ENCODE measurements around the gene MS4A6A. TPM values are rescaled to one million over a fixed set of nuclear protein-coding genes. Genes with fewer than 3 reads are reported as not detected.
"Not testable (repeated sequence)": the region's sequence is repeated elsewhere in the genome, so short reads cannot be mapped to it uniquely, and the experiment has no call there.

Gene MS4A6A, protein sequence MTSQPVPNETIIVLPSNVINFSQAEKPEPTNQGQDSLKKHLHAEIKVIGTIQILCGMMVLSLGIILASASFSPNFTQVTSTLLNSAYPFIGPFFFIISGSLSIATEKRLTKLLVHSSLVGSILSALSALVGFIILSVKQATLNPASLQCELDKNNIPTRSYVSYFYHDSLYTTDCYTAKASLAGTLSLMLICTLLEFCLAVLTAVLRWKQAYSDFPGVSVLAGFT
- not detected for total RNA-seq

DNA sequence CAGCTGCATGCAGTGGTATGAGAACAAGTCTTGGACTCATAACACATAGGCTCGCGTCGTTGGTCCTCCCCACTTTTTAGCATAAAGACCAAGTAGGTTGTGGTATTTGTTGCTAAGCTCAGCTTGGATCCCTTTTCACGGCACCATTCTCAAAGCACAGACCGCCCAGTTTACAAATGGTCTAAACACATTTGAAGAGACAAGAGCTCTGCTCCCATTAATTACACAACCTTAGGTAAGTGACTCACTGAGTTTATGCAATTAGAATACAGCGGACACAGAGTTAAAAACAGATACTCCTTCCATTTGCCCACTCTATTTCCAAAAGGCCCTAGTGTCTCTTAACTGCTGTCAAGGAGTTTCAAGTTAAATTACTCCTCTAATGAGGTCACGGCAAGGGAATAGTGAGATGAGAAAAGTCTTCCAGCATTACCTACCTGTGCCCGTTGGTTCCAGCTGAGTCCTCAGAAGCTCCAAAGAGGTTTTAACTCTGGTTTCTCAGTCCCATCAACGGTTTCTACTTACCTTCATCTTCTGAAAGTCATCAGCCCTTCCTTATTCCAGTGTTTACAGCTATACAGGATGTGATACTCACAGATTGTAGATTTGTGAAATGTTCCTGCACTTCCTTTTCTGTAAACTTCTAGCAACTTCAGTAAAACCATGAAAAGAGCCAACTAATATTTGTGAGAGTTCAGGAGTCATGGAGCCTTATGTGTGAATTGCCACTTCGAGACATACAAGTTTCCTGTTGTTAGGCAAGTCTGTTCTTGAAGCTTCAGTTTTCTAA lies at the start of gene MS4A6A:
Gene MS4A6A, minus strand, starts transcription at position 543 of the 790 bp plus-strand sequence. CDS start 1,356 bp downstream, outside the sequence.
- Mint-ChIP-seq H3K4me1 (peaks cover 6% of the 10 kb centered on the region), H3K36me3 (ENCODE audit: low read depth) (no peaks in the 10 kb centered on the region), H3K27ac (no peak within 1 kb of the TSS), H3K27me3 (peaks cover 9% of the 10 kb centered on the region), H3K9me3 (no peaks in the 10 kb centered on the region), H3K4me3 (no peak within 1 kb of the TSS)
- POLR2A ChIA-PET, result no interaction called here
- CTCF ChIA-PET, result no interaction called here
- DNase-seq, result no peak

DNA sequence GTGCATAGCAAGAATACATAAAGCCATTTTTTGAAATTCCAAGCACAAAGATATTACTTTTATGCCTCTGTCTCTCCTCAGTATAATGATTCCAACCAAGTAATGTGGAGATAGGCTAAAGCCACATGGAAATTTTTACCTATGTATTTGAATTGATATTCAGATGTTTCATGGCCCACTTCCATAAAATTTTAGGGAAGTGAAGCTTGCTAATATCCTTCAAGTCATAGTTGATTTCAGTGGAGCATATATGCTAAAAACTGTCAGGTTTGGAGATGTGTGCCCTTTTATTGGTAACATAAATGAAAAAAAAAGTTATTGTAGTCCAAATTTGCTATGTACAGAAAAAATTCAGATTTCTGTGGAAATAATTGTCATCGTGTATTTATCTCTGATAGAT lies 47.8 kb upstream of the MS4A6A start:
- Mint-ChIP-seq H3K36me3 (ENCODE audit: low read depth) (no peaks in the 10 kb centered on the region), H3K4me1 (no peaks in the 10 kb centered on the region), H3K9me3 (no peaks in the 10 kb centered on the region), H3K27ac (no peak overlapping the region), H3K27me3 (peaks cover 11% of the 10 kb centered on the region), H3K4me3 (no peak overlapping the region)
- ChIA-PET CTCF (no interaction called here), POLR2A (no interaction called here)
- no peak for DNase-seq

DNA sequence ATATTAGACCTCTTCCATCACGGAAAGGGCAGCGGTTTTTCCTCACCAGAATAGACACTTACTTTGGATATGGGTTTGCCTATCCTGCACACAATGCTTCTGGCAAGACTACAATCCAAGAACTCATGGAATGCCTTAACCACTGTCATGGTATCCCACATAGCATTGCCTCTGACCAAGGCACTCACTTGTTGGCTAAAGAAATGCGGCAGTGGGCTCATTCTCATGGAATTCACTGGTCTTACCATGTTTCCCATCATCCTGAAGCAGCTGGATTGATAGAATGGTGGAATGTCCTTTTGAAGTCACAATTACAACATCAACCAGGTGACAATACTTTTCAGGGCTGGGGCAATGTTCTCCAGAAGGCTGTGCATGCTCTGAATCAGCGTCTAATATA lies 39.3 kb upstream of the MS4A6A start:
- POLR2A ChIA-PET, result no interaction called here
- H3K4me1 Mint-ChIP-seq, result no peaks in the 10 kb centered on the region
- DNase-seq, result no peak
- H3K27me3 Mint-ChIP-seq, result no peaks in the 10 kb centered on the region
- H3K4me3 Mint-ChIP-seq, result no peak overlapping the region
- no peaks in the 10 kb centered on the region for H3K9me3 Mint-ChIP-seq
- CTCF ChIA-PET, result no interaction called here
- no peak overlapping the region for H3K27ac Mint-ChIP-seq
- no peaks in the 10 kb centered on the region for H3K36me3 Mint-ChIP-seq (ENCODE audit: low read depth)

DNA sequence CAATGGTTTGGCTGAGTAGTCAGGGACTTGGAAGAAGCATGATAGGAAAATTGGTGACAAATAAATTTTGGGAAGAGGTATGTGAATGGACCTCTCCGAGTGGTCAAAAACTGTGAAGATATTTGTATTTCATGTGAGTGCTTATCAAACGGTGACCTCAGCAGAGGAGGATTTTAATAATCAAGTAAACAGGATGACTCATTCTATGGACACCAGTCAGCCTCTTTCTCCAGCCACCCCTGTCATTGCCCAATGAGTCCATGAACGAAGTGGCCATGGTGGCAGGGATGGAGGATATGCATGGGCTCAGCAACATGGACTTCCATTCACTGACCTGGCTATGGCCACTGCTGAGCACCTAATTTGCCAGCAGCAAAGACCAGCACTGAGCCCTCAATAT lies 38.8 kb upstream of the MS4A6A start:
- Mint-ChIP-seq H3K27ac (no peak overlapping the region), H3K9me3 (no peaks in the 10 kb centered on the region), H3K36me3 (ENCODE audit: low read depth) (no peaks in the 10 kb centered on the region), H3K4me1 (no peaks in the 10 kb centered on the region), H3K4me3 (no peak overlapping the region), H3K27me3 (no peaks in the 10 kb centered on the region)
- no peak for DNase-seq
- ChIA-PET CTCF (no interaction called here), POLR2A (no interaction called here)

DNA sequence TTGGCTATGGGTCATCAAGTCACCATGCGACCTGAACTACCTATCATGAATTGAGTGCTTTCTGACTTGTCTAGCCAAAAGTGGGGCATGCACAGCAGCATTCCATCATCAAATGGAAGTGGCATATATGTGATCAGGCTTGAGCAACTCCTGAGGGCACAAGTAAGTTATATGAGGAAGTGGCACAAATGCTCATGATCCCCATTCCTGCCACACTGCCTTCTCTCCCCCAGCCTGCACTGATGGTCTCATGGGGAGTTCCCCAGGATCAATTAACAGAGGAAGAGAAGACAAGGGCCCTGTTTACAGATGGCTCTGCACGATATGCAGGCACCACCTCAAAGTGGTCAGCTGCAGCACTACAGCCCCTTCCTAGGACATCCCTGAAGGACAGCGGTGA lies 38.3 kb upstream of the MS4A6A start:
- no peaks in the 10 kb centered on the region for H3K9me3 Mint-ChIP-seq
- H3K4me3 Mint-ChIP-seq, result no peak overlapping the region

DNA sequence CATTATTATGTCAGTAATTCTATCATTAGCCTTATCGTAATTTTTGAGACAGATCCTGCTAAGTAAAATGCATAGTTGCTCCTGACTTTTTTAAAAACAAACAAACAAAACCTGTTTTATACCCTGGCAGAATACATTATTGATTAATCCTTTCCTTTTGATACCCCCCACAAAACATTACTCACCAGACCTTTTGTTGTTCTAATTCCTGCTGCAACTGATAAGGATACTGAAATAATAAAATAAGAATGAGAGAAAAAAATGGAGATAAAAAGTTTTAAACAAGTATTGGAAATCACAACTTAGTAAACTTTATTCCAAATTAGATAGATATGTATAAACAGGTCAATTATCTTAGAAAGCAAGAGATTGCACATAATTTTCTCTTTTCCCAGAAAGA lies 31.5 kb upstream of the MS4A6A start:
- Mint-ChIP-seq H3K27ac (no peak overlapping the region), H3K27me3 (peaks cover 8% of the 10 kb centered on the region), H3K9me3 (no peaks in the 10 kb centered on the region), H3K36me3 (ENCODE audit: low read depth) (no peaks in the 10 kb centered on the region), H3K4me3 (no peak overlapping the region), H3K4me1 (no peaks in the 10 kb centered on the region)
- ChIA-PET CTCF (no interaction called here), POLR2A (no interaction called here)
- DNase-seq, result no peak

More for the DNA sequence above, 38.3 kb upstream of the MS4A6A start:
- CTCF ChIA-PET, result no interaction called here
- Mint-ChIP-seq H3K36me3 (ENCODE audit: low read depth) (no peaks in the 10 kb centered on the region), H3K27me3 (no peaks in the 10 kb centered on the region), H3K27ac (no peak overlapping the region), H3K4me1 (no peaks in the 10 kb centered on the region)
- POLR2A ChIA-PET, result no interaction called here
- DNase-seq, result no peak

DNA sequence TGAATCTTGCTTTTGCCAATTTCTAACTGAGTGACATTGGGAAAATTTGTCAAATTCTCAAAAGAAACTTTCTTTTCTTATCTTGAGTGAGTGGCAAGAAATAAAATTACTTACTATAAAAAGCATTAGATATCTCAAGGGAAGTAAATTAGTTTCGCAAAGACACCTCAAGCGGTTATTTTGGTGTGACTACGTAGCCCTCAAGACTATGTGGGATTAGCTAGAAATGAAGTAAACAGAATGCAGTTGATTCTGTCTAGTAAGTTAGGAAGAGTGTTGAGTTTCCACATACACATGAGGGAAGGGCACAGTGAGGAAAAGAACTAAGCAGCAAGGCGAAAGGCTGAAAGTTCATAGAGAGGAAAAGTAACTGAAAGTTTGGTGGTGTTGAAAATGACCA lies 28.3 kb upstream of the MS4A6A start:
- POLR2A ChIA-PET, result no interaction called here
- H3K4me3 Mint-ChIP-seq, result no peak overlapping the region

DNA sequence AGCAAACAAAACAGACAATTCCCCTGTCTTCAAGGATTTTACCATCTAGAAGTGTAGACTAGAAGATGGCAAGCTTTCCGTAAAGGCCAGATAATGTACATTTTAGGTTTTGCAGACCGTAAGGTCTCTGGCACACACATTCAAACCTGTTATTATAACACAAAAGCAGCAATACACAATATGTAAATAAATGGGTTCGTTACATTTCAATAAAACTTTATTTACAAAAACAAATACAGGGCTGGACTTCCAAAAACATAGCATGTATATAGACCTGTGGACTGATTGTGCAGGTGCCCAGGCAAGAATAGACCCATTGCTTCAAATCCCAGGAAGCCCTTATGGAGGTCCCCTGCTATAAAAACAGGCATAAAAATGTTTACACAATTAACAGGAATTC lies 27.1 kb upstream of the MS4A6A start:
- peaks cover 4% of the 10 kb centered on the region for H3K27me3 Mint-ChIP-seq
- ChIA-PET CTCF (no interaction called here), POLR2A (interaction anchor here (0.6 kb wide), 1 partner anchor 31 kb away, joined by 3 read pairs; no protein-coding TSS in a partner anchor)
- H3K4me3 Mint-ChIP-seq, result no peak overlapping the region
- no peaks in the 10 kb centered on the region for H3K4me1 Mint-ChIP-seq
- no peaks in the 10 kb centered on the region for H3K36me3 Mint-ChIP-seq (ENCODE audit: low read depth)
- H3K9me3 Mint-ChIP-seq, result no peaks in the 10 kb centered on the region
- DNase-seq, result no peak
- H3K27ac Mint-ChIP-seq, result no peak overlapping the region

More for the DNA sequence above, 28.3 kb upstream of the MS4A6A start:
- no peak for DNase-seq
- peaks cover 9% of the 10 kb centered on the region for H3K27me3 Mint-ChIP-seq
- H3K9me3 Mint-ChIP-seq, result no peaks in the 10 kb centered on the region
- CTCF ChIA-PET, result no interaction called here
- H3K36me3 Mint-ChIP-seq (ENCODE audit: low read depth), result no peaks in the 10 kb centered on the region
- H3K27ac Mint-ChIP-seq, result no peak overlapping the region
- H3K4me1 Mint-ChIP-seq, result no peaks in the 10 kb centered on the region

DNA sequence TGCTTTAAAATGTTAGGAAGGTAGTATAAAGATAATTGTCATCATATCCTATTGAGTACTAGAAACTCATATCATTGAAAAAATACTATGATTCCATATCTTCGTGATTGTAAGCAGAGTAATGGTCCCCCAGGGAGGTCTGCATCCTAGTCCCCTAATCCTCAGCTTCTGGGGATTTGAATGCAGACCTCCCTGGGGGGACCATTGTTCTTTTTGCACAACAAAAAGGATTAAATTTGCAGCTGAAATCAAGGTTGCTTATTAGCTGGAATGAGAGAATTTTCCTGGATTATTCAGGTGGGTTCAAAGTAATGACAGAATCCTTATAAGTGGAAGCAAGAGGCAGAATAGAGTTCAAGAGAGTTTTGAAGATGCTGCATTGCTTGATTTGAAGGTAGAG lies 26.1 kb upstream of the MS4A6A start:
- Mint-ChIP-seq H3K4me3 (no peak overlapping the region), H3K27me3 (peaks cover 6% of the 10 kb centered on the region), H3K4me1 (no peaks in the 10 kb centered on the region), H3K27ac (no peak overlapping the region), H3K9me3 (no peaks in the 10 kb centered on the region), H3K36me3 (ENCODE audit: low read depth) (no peaks in the 10 kb centered on the region)
- ChIA-PET CTCF (no interaction called here), POLR2A (no interaction called here)
- DNase-seq, result no peak

DNA sequence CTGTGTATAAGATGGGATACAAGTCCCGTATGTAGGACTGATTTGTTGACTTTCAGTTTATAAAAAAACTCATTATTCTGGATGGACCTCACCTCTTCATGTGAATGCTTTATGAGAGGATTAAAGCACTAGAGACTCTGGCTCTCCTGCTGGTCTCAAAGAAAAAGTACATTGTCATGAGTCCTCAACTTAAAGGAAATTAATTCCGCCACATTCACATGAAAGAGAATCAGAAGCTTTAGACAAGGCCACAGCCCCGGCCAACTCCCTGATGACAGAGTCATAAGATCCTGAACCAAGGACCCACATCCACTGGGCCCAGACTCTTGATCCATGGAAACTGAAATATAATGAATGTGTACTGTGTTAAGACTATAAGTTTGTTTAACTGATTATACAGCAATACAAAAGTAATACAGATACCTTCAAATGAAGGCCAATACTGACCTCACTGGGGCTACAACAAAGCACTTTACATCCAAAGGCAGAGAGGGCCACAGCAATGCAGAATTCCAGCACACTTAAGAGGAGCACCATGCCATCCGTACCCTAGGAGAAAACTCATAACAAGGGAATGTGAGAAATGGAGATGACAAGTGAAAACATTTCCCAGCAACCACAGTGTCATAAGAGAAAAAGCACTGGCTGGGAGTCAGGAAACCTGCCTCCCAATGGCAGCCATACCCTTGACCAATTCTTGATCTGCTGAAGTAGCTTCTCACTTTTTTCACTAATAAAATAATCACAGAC lies 25.4 kb upstream of the MS4A6A start:
- POLR2A ChIA-PET, result no interaction called here
- H3K27ac Mint-ChIP-seq, result no peak overlapping the region
- H3K9me3 Mint-ChIP-seq, result no peaks in the 10 kb centered on the region
- CTCF ChIA-PET, result no interaction called here
- H3K4me1 Mint-ChIP-seq, result no peaks in the 10 kb centered on the region
- H3K4me3 Mint-ChIP-seq, result no peak overlapping the region
- DNase-seq, result no peak
- H3K36me3 Mint-ChIP-seq (ENCODE audit: low read depth), result no peaks in the 10 kb centered on the region
- peaks cover 6% of the 10 kb centered on the region for H3K27me3 Mint-ChIP-seq

DNA sequence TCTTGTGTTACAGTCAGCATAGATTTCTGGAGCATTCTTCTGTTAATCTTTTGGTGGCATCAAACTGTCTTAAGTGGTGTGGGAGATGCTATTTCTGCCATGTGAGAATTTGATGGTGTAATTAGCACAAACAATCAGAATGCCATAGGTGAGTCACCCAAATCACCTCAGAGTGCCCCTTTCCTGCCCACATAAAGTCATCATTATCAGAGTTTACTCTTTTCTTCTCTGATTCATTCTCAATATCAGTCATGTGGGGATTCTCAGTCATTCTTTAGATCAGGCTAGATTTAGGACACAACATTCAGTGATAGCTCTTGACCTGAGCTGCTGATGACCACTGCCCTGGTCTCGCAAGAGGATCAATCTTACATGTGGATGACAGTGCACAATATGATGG lies 23.7 kb upstream of the MS4A6A start:
- H3K4me1 Mint-ChIP-seq, result no peaks in the 10 kb centered on the region
- H3K9me3 Mint-ChIP-seq, result peaks cover 2% of the 10 kb centered on the region
- H3K4me3 Mint-ChIP-seq, result no peak overlapping the region
- H3K36me3 Mint-ChIP-seq (ENCODE audit: low read depth), result no peaks in the 10 kb centered on the region
- peaks cover 6% of the 10 kb centered on the region for H3K27me3 Mint-ChIP-seq
- CTCF ChIA-PET, result no interaction called here
- POLR2A ChIA-PET, result no interaction called here
- DNase-seq, result no peak
- H3K27ac Mint-ChIP-seq, result no peak overlapping the region

DNA sequence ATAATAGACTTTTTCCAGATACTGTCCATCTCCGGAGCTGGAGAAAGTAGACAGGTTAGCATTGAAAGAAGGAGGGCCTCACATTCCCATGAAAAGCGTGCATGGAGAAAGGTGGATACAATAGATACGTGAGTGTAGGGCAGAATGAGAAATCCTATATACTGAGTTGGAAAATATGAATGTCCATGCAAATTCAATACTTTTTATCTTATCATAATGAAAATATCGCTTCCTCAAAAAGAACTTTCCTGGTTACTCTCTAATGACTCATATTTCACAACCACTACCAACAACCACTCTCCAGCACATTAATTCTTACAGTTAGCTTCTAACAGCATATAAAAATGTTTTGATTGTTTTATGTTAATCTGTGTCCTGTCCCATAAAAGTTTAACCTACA lies 22.0 kb upstream of the MS4A6A start:
- ChIA-PET POLR2A (no interaction called here), CTCF (no interaction called here)
- H3K27me3 Mint-ChIP-seq, result peaks cover 4% of the 10 kb centered on the region
- H3K9me3 Mint-ChIP-seq, result peaks cover 2% of the 10 kb centered on the region
- H3K36me3 Mint-ChIP-seq (ENCODE audit: low read depth), result no peaks in the 10 kb centered on the region
- H3K27ac Mint-ChIP-seq, result no peak overlapping the region
- no peak for DNase-seq
- H3K4me1 Mint-ChIP-seq, result no peaks in the 10 kb centered on the region
- H3K4me3 Mint-ChIP-seq, result no peak overlapping the region

DNA sequence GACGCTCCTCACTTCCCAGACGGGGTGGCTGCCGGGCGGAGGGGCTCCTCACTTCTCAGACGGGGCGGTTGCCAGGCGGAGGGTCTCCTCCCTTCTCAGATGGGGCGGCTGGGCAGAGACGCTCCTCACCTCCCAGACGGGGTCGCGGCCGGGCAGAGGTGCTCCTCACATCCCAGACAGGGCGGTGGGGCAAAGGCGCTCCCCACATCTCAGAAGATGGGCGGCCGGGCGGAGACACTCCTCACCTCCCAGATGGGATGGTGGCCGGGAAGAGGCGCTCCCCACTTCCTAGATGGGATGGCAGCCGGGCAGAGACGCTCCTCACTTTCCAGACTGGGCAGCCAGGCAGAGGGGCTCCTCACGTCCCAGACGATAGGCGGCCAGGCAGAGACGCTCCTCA lies 18.5 kb upstream of the MS4A6A start:
- POLR2A ChIA-PET; H3K4me3 Mint-ChIP-seq; H3K36me3 Mint-ChIP-seq (ENCODE audit: low read depth); H3K27me3 Mint-ChIP-seq; H3K9me3 Mint-ChIP-seq; CTCF ChIA-PET; DNase-seq; H3K4me1 Mint-ChIP-seq; H3K27ac Mint-ChIP-seq: not testable (repeated sequence)

DNA sequence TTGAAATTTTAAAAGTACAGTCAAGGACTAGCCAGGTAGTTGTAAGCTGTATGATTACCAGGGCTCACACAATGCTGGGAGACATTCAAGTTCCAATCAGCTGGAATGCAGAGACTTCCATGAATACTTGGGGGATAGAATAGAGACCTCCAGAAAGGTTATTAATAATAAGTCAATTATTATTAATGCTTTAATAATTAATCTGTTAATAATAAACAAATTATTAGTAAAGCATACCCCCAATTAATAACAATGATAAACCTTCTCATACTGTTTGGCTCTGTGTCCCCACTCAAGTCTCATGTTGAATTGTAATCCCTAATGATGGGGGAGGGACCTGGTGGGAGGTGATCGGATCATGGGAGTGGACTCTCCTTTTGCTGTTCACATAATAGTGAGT lies 14.6 kb upstream of the MS4A6A start:
- H3K36me3 Mint-ChIP-seq (ENCODE audit: low read depth), result no peaks in the 10 kb centered on the region
- H3K9me3 Mint-ChIP-seq, result peaks cover 3% of the 10 kb centered on the region
- no peak for DNase-seq
- CTCF ChIA-PET, result no interaction called here
- no peak overlapping the region for H3K27ac Mint-ChIP-seq
- POLR2A ChIA-PET, result no interaction called here
- peaks cover 10% of the 10 kb centered on the region for H3K27me3 Mint-ChIP-seq
- peaks cover 9% of the 10 kb centered on the region for H3K4me1 Mint-ChIP-seq
- no peak overlapping the region for H3K4me3 Mint-ChIP-seq
